H1 (cell line): ENCODE results near the gene TMCC1. TPM values are rescaled to one million over a fixed set of nuclear protein-coding genes. Genes with fewer than 3 reads are reported as not detected.

Experiments used
- CTCF ChIA-PET: fragments of 300-600 bp; sonication (Branson Sonifier 250); formaldehyde crosslinking; loops from one replicate; lab custom pipeline; 2021; ENCODE audit not compliant: partially characterized antibody; lab: Charles Lee
- POLR2A ChIA-PET: fragments of 300-600 bp; sonication (Branson Sonifier 250); formaldehyde crosslinking; loops from one replicate; lab custom pipeline; 2021; ENCODE audit warnings: inconsistent platforms; ENCODE audit not compliant: partially characterized antibody; lab: Charles Lee
- DNase-seq, 2 experiments: peaks; one replicate each; pipeline versions ENCODE4 v3.0.0 to v3.0.0-alpha.2; 2010 to 2022; ENCODE audit warnings: low spot score in 2 of 2, low read depth in 1 of 2, mixed read lengths in 1 of 2
- FAIRE-seq: peaks from 2 replicates; lab custom pipeline; 2011; peaks lifted over from hg19 to GRCh38; lab: Jason Lieb, UNC
- H2AFZ ChIP-seq: 2 replicates; pipeline ENCODE4 v1.8.1; 2012; ENCODE audit warnings: low read length, inconsistent platforms
- H2AK5ac ChIP-seq: 2 replicates; pipeline ENCODE4 v1.6.1; 2013; ENCODE audit warnings: low read depth, low read length
- H2BK120ac ChIP-seq: replicated peaks from 2 replicates; pipeline ENCODE3; 2013; ENCODE audit warnings: low read depth, low read length, inconsistent platforms
- H2BK12ac ChIP-seq: 2 replicates; pipeline ENCODE4 v1.6.1; 2013; ENCODE audit warnings: low read depth, low read length
- H2BK15ac ChIP-seq: 2 replicates; pipeline ENCODE4 v1.6.1; 2013; ENCODE audit warnings: low read length
- H2BK20ac ChIP-seq: 2 replicates; pipeline ENCODE4 v1.6.1; 2013; ENCODE audit warnings: low read length
- H2BK5ac ChIP-seq: 2 replicates; pipeline ENCODE4 v1.6.1; 2013; ENCODE audit warnings: low read depth, low read length
- H3K14ac ChIP-seq: 2 replicates; pipeline ENCODE4 v1.6.1; 2013; ENCODE audit warnings: inconsistent platforms; ENCODE audit not compliant: insufficient read length
- H3K18ac ChIP-seq: 2 replicates; pipeline ENCODE4 v1.6.1; 2013; ENCODE audit warnings: low read length; ENCODE audit errors: extremely low read depth
- H3K23ac ChIP-seq: 2 replicates; pipeline ENCODE4 v1.6.1; 2013; ENCODE audit warnings: inconsistent platforms; ENCODE audit not compliant: insufficient read length
- H3K23me2 ChIP-seq: 2 replicates; pipeline ENCODE4 v1.6.1; 2013; ENCODE audit warnings: low read depth, low read length
- H3K27ac ChIP-seq: 2 replicates; pipeline ENCODE4 v1.6.1; 2011; ENCODE audit warnings: low read depth, low read length, inconsistent platforms
- H3K27me3 ChIP-seq, 4 experiments: replicated peaks in 1 of 4; 1 replicate in 1 of 4; 2 replicates in 3 of 4; pipeline versions ENCODE4 v1.6.1 to v1.8.1; 2011 to 2013; ENCODE audit warnings: low read length in 3 of 4, mild to moderate bottlenecking in 3 of 4, inconsistent platforms in 2 of 4, mixed read lengths in 2 of 4, moderate library complexity in 1 of 4; ENCODE audit not compliant: control insufficient read depth in 3 of 4, insufficient read depth in 3 of 4; ENCODE audit errors: extremely low read depth in 1 of 4
- H3K36me3 ChIP-seq, 4 experiments: 2 replicates each; pipeline versions ENCODE4 v1.6.1 to v1.8.1; 2011 to 2013; ENCODE audit warnings: mild to moderate bottlenecking in 4 of 4, low read length in 3 of 4, moderate library complexity in 2 of 4, control low read depth in 1 of 4, inconsistent platforms in 1 of 4; ENCODE audit not compliant: insufficient read depth in 4 of 4, control insufficient read depth in 2 of 4
- H3K4ac ChIP-seq: replicated peaks from 2 replicates; pipeline ENCODE3; 2013; ENCODE audit warnings: low read length, low read depth, mixed read lengths, inconsistent platforms; ENCODE audit not compliant: insufficient read length
- H3K4me1 ChIP-seq, 4 experiments: replicated peaks in 1 of 4; 1 replicate in 1 of 4; 2 replicates in 3 of 4; pipeline versions ENCODE4 v1.6.1 to v1.8.1; 2011 to 2013; ENCODE audit warnings: low read length in 3 of 4, inconsistent platforms in 2 of 4, mixed read lengths in 1 of 4; ENCODE audit not compliant: insufficient read depth in 4 of 4, control insufficient read depth in 3 of 4
- H3K4me2 ChIP-seq, 2 experiments: 2 replicates each; pipeline versions ENCODE4 v1.6.1 to v1.8.1; 2011 to 2013; ENCODE audit warnings: low read depth in 2 of 2, low read length in 2 of 2, control low read depth in 1 of 2, inconsistent platforms in 1 of 2, mild to moderate bottlenecking in 1 of 2; ENCODE audit not compliant: insufficient read depth in 1 of 2
- H3K4me3 ChIP-seq, 4 experiments: fragments of 200-600, 300-600 bp in 1 of 4; sonication (generic), shearing (Covaris generic), sonication (Bioruptor Twin) in 1 of 4; 2 replicates each; pipeline versions ENCODE4 v1.5.1 to v1.8.1; 2011 to 2016; ENCODE audit warnings: low read length in 4 of 4, low read depth in 3 of 4, control low read depth in 2 of 4, inconsistent platforms in 2 of 4, mild to moderate bottlenecking in 2 of 4, mixed read lengths in 1 of 4, moderate library complexity in 1 of 4; ENCODE audit not compliant: insufficient read depth in 2 of 4; ENCODE audit errors: extremely low read depth in 1 of 4
- H3K56ac ChIP-seq: replicated peaks from 2 replicates; pipeline ENCODE3; 2013; ENCODE audit warnings: low read depth, mild to moderate bottlenecking, mixed read lengths, low read length, inconsistent platforms; ENCODE audit not compliant: insufficient read length
- H3K79me1 ChIP-seq: 2 replicates; pipeline ENCODE4 v1.6.1; 2013; ENCODE audit warnings: low read depth, low read length, control low read depth
- H3K79me2 ChIP-seq, 2 experiments: 2 replicates each; pipeline versions ENCODE4 v1.6.1 to v1.8.1; 2012 to 2013; ENCODE audit warnings: low read length in 2 of 2, mild to moderate bottlenecking in 2 of 2, inconsistent platforms in 1 of 2; ENCODE audit not compliant: insufficient read depth in 2 of 2, control insufficient read depth in 1 of 2
- H3K9ac ChIP-seq, 4 experiments: replicated peaks in 1 of 4; 1 replicate in 1 of 4; 2 replicates in 3 of 4; pipeline versions ENCODE4 v1.6.1 to v1.8.1; 2011 to 2013; ENCODE audit warnings: low read depth in 3 of 4, low read length in 3 of 4, control low read depth in 2 of 4, mild to moderate bottlenecking in 2 of 4, moderate library complexity in 2 of 4, inconsistent platforms in 1 of 4; ENCODE audit errors: extremely low read depth in 1 of 4
- H3K9me3 ChIP-seq, 2 experiments: 2 replicates each; pipeline versions ENCODE4 v1.6.1 to v1.8.1; 2012 to 2013; ENCODE audit warnings: mild to moderate bottlenecking in 2 of 2, moderate library complexity in 2 of 2, control low read depth in 1 of 2, inconsistent platforms in 1 of 2, low read depth in 1 of 2, low read length in 1 of 2, mixed read lengths in 1 of 2; ENCODE audit not compliant: insufficient read depth in 2 of 2
- H4K20me1 ChIP-seq, 2 experiments: replicated peaks in 1 of 2; 2 replicates each; pipeline versions ENCODE3 to v1.8.1; 2011 to 2013; ENCODE audit warnings: inconsistent platforms in 2 of 2, low read length in 2 of 2, mild to moderate bottlenecking in 1 of 2; ENCODE audit not compliant: insufficient read depth in 2 of 2, control insufficient read depth in 1 of 2
- H4K5ac ChIP-seq: 2 replicates; pipeline ENCODE4 v1.6.1; 2013; ENCODE audit warnings: low read length, low read depth, mixed read lengths, inconsistent platforms; ENCODE audit not compliant: insufficient read length
- H4K8ac ChIP-seq: 2 replicates; pipeline ENCODE4 v1.8.0; 2013; ENCODE audit warnings: mild to moderate bottlenecking, moderate library complexity, low read length, inconsistent platforms; ENCODE audit not compliant: insufficient read depth; ENCODE audit errors: extremely low read depth
- H4K91ac ChIP-seq: replicated peaks from 2 replicates; pipeline ENCODE3; 2013; ENCODE audit warnings: low read length, mixed read lengths, inconsistent platforms; ENCODE audit not compliant: insufficient read length
- JUND ChIP-seq: IDR thresholded peaks from 2 replicates; pipeline ENCODE4 v1.6.1; 2011; ENCODE audit warnings: mild to moderate bottlenecking, improper control_type of control experiment, low read length
- SP4 ChIP-seq: IDR thresholded peaks from 2 replicates; pipeline ENCODE4 v1.6.1; 2012; ENCODE audit warnings: low read length, inconsistent platforms
- WGBS, 2 experiments: shearing (Covaris generic) in 1 of 2; methylation state at CpG; one replicate each; pipeline versions ENCODE4 v1.1.6 to v1.1.7; 2013 to 2015; ENCODE audit warnings: low lambda C conversion rate in 2 of 2, mixed read lengths in 2 of 2, inconsistent platforms in 1 of 2, low coverage in 1 of 2, missing lambda C conversion rate in 1 of 2; ENCODE audit not compliant: insufficient replicate concordance in 2 of 2, insufficient coverage in 1 of 2, insufficient read length in 1 of 2; ENCODE audit errors: extremely low coverage in 1 of 2, missing lambda C conversion rate in 1 of 2; 5-methylcytosine and 5-hydroxymethylcytosine counted together
- polyA plus RNA-seq, 7 experiments: library from polyadenylated mRNA; depleted of rRNA in 3 of 7; stranded (reverse) in 5 of 7; unstranded in 2 of 7; fragments of >200 nt in 5 of 7; fragments of 200-250 nt in 2 of 7; gene quantifications; 1 replicate in 5 of 7; 2 replicates in 1 of 7; 4 replicates in 1 of 7; pipeline versions ENCODE4 v1.2.1 to v1.2.3, GENCODE V29; 2011 to 2013; ENCODE audit warnings: missing spikeins in 2 of 7, mixed read lengths in 2 of 7
- total RNA-seq: library from RNA; stranded (reverse); fragmentation: NEBNext Ultra II Directional; extraction: Animal tissue kit (Norgen Biotek cat#: 25700); gene quantifications from 2 replicates; pipeline ENCODE4 v1.2.1, GENCODE V29; 2021
- TF ChIP-seq, protein P1 (sequence below): IDR thresholded peaks from 2 replicates; pipeline ENCODE4 v1.6.1; 2012; ENCODE audit warnings: inconsistent platforms

The TMCC1 gene
- total and polyA plus RNA-seq, 2 of the 8 experiments (the other 6 are each of a cell fraction or from before 2014, with no cell fraction given) = 10.4 to 27.1 TPM

DNA sequence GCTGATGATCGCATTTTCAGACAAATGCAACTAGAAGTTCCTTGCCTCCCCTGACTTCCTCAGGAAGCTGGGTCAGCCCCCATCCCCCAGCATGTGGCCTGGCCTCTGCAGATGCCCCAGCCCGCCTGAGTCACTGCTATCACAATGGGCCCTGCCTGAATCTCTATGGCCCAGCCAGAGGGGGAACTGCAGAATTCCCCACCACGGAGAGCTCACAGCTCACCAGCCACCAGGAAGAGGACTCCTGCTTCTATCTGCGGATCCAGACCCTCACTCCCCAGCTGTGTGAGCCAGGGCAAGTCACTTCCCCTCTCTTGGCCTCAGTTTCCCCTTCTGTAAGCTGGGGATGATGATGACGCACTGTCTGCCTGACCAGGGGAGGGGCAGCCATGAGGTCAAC is 293.9 kb downstream of the TMCC1 start:
- H2AK5ac ChIP-seq = peak overlapping the region; percentile 96; the same call in 1 of the 2 replicates
- FAIRE-seq = no peak
- H3K27ac ChIP-seq = no peak overlapping the region
- 34% methylated on average over 5 of the region's 5 CpGs; no CpG with 5 or more reads in 1 of the 2 experiments for WGBS, 2 experiments
- ChIA-PET CTCF (interaction anchor here (0.6 to 1.5 kb wide), 5 partner anchors 9 to 88 kb away, joined by 3 to 4 read pairs (median 3); no protein-coding TSS in a partner anchor), POLR2A (interaction anchor here (1.0 to 1.1 kb wide), 2 partner anchors 114 to 120 kb away, joined by 3 read pairs; no protein-coding TSS in a partner anchor)
- H2BK120ac ChIP-seq = peak overlapping the region; percentile 93
- peak overlapping the region; percentile 91; the same call in 1 of the 2 replicates for H2BK20ac ChIP-seq
- H3K23ac ChIP-seq = no peak overlapping the region
- peak overlapping the region; percentile 99; the same call in 1 of the 2 replicates for H2BK12ac ChIP-seq
- peak overlapping the region; percentile 53; the same call in 1 of the 2 replicates for H2BK15ac ChIP-seq
- H3K4ac ChIP-seq = peak overlapping the region; percentile 85
- H3K79me1 ChIP-seq = peaks cover 6% of the 10 kb centered on the region
- peak overlapping the region; percentile 47 for H4K8ac ChIP-seq
- peak overlapping the region in 1 of 2 experiments; percentile 35; a peak in 1 of 4 replicates for H3K4me2 ChIP-seq
- H3K79me2 ChIP-seq = peaks cover 1 to 28% of the 10 kb centered on the region in 2 experiments; a peak in 2 of 4 replicates
- H4K20me1 ChIP-seq = peaks cover 2 to 15% of the 10 kb centered on the region in 2 experiments
- DNase-seq = peak; percentile 63 to 69
- peak overlapping the region; percentile 98 for H4K91ac ChIP-seq
- H3K27me3 ChIP-seq = peaks cover 0 to 7% (median 3%) of the 10 kb centered on the region in 4 experiments; a peak in 5 of 7 replicates
- H3K14ac ChIP-seq = no peak overlapping the region
- H3K9ac ChIP-seq = peak overlapping the region in 1 of 4 experiments; percentile 27; a peak in 2 of 7 replicates
- H3K56ac ChIP-seq = no peak overlapping the region
- TF ChIP-seq, protein P1, sequence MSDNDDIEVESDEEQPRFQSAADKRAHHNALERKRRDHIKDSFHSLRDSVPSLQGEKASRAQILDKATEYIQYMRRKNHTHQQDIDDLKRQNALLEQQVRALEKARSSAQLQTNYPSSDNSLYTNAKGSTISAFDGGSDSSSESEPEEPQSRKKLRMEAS = 0 out of 2 replicates have a peak, but pooled peaks have one; percentile 14
- TF ChIP-seq JUND = 0 out of 2 replicates have a peak, but pooled peaks have one; percentile 24
- no peak for TF ChIP-seq SP4
- no peaks in the 10 kb centered on the region for H3K9me3 ChIP-seq
- peak overlapping the region; percentile 94; the same call in 1 of the 2 replicates for H3K18ac ChIP-seq
- peak overlapping the region; percentile 20 for H4K5ac ChIP-seq
- H2AFZ ChIP-seq = no peak overlapping the region; the same call in 1 of the 2 replicates
- H3K4me3 ChIP-seq = 0 out of 8 replicates have a peak overlapping the region, but pooled peaks of 1 of the 4 experiments have one; percentile 2
- H3K23me2 ChIP-seq = peaks cover 1% of the 10 kb centered on the region; the same call in 1 of the 2 replicates
- H3K4me1 ChIP-seq = peaks cover 6 to 66% (median 57%) of the 10 kb centered on the region in 4 experiments
- H3K36me3 ChIP-seq = no peaks in the 10 kb centered on the region
- peak overlapping the region; percentile 97 for H2BK5ac ChIP-seq
